ENCODE data around the gene CCDC51. TPM values are rescaled to one million over a fixed set of nuclear protein-coding genes. Genes with fewer than 3 reads are reported as not detected.

Gene CCDC51
- total RNA-seq, 2 donors from 2014 or later, result 13.0 to 23.3 TPM

GRCh38 chr3:48459773-48460516 lies 20.0 kb upstream of the CCDC51 start:
- no peak overlapping the region for H3K4me3 Mint-ChIP-seq
- ATAC-seq (no peak), DNase-seq (ENCODE audit: low spot score) (no peak)
- no peaks in the 10 kb centered on the region for H3K27me3 Mint-ChIP-seq
- no peaks in the 10 kb centered on the region for H3K9me3 Mint-ChIP-seq
- H3K36me3 Mint-ChIP-seq, result no peaks in the 10 kb centered on the region
- no peaks in the 10 kb centered on the region for H3K4me1 Mint-ChIP-seq (ENCODE audit: low read depth in 2 of 2)
- no peak overlapping the region for H3K27ac Mint-ChIP-seq

GRCh38 chr3:48459331-48459730 lies 19.4 kb upstream of the CCDC51 start:
- H3K9me3 Mint-ChIP-seq, result no peaks in the 10 kb centered on the region
- no peak overlapping the region for H3K4me3 Mint-ChIP-seq
- no peaks in the 10 kb centered on the region for H3K36me3 Mint-ChIP-seq
- ATAC-seq, result no peak
- H3K27me3 Mint-ChIP-seq, result no peaks in the 10 kb centered on the region
- no peak for DNase-seq (ENCODE audit: low spot score)
- no peaks in the 10 kb centered on the region for H3K4me1 Mint-ChIP-seq (ENCODE audit: low read depth in 2 of 2)
- no peak overlapping the region for H3K27ac Mint-ChIP-seq

GRCh38 chr3:48456456-48456855 lies 16.5 kb upstream of the CCDC51 start:
- Mint-ChIP-seq H3K4me3 (no peak overlapping the region), H3K27ac (no peak overlapping the region), H3K9me3 (no peaks in the 10 kb centered on the region), H3K27me3 (no peaks in the 10 kb centered on the region), H3K36me3 (peaks cover 10% of the 10 kb centered on the region), H3K4me1 (ENCODE audit: low read depth in 2 of 2) (no peaks in the 10 kb centered on the region)
- DNase-seq (ENCODE audit: low spot score) (no peak), ATAC-seq (no peak)

- H3K4me3 Mint-ChIP-seq, result no peak overlapping the region
- peaks cover 12% of the 10 kb centered on the region for H3K36me3 Mint-ChIP-seq
- DNase-seq (ENCODE audit: low spot score) (no peak), ATAC-seq (no peak)
- H3K27me3 Mint-ChIP-seq, result no peaks in the 10 kb centered on the region
- H3K4me1 Mint-ChIP-seq (ENCODE audit: low read depth in 2 of 2), result peaks cover 17% of the 10 kb centered on the region in 2 donors
- no peaks in the 10 kb centered on the region for H3K9me3 Mint-ChIP-seq
- H3K27ac Mint-ChIP-seq, result no peak overlapping the region
These were observed 11.4 kb upstream of the CCDC51 start for GRCh38 chr3:48451270-48451669.

GRCh38 chr3:48446425-48447193 lies 6.7 kb upstream of the CCDC51 start, which contains the start of gene ATRIP:
Gene ATRIP, plus strand, starts transcription at chr3:48446737. Its CDS starts 109 bp downstream, at chr3:48446846.
- DNase-seq (ENCODE audit: low spot score), result peak; percentile 92
- Mint-ChIP-seq H3K4me3 (peak within 1 kb of the TSS; percentile 99), H3K9me3 (no peaks in the 10 kb centered on the region), H3K36me3 (peaks cover 4% of the 10 kb centered on the region), H3K4me1 (ENCODE audit: low read depth in 2 of 2) (peaks cover 29 to 30% of the 10 kb centered on the region in 2 donors), H3K27ac (peak within 1 kb of the TSS; percentile 93 to 94), H3K27me3 (no peaks in the 10 kb centered on the region)
- ATAC-seq, result peak; percentile 98

- no peak for ATAC-seq
- H3K27me3 Mint-ChIP-seq, result no peaks in the 10 kb centered on the region
These were observed 6.1 kb upstream of the CCDC51 start for GRCh38 chr3:48446043-48446424.

GRCh38 chr3:48445277-48445882 lies 5.5 kb upstream of the CCDC51 start:
- DNase-seq (ENCODE audit: low spot score), result no peak

More at GRCh38 chr3:48446043-48446424, 6.1 kb upstream of the CCDC51 start:
- Mint-ChIP-seq H3K27ac (peak overlapping the region; percentile 93 to 94), H3K9me3 (no peaks in the 10 kb centered on the region), H3K4me1 (ENCODE audit: low read depth in 2 of 2) (peaks cover 32 to 34% of the 10 kb centered on the region in 2 donors), H3K36me3 (no peaks in the 10 kb centered on the region), H3K4me3 (peak overlapping the region; percentile 99)
- DNase-seq (ENCODE audit: low spot score), result no peak

GRCh38 chr3:48441940-48442339 lies 2.0 kb upstream of the CCDC51 start:
- ATAC-seq (no peak), DNase-seq (ENCODE audit: low spot score) (no peak)
- H3K4me3 Mint-ChIP-seq, result peak overlapping the region; percentile 98
- H3K27me3 Mint-ChIP-seq, result no peaks in the 10 kb centered on the region
- H3K27ac Mint-ChIP-seq, result peak overlapping the region in 1 of 2 donors; percentile 81
- H3K9me3 Mint-ChIP-seq, result no peaks in the 10 kb centered on the region
- H3K36me3 Mint-ChIP-seq, result peaks cover 6% of the 10 kb centered on the region
- peaks cover 35 to 42% of the 10 kb centered on the region in 2 donors for H3K4me1 Mint-ChIP-seq (ENCODE audit: low read depth in 2 of 2)

More at GRCh38 chr3:48445277-48445882, 5.5 kb upstream of the CCDC51 start:
- H3K4me1 Mint-ChIP-seq (ENCODE audit: low read depth in 2 of 2), result peaks cover 34 to 36% of the 10 kb centered on the region in 2 donors
- peak overlapping the region; percentile 93 to 94 for H3K27ac Mint-ChIP-seq
- H3K4me3 Mint-ChIP-seq, result peak overlapping the region; percentile 99
- no peak for ATAC-seq
- no peaks in the 10 kb centered on the region for H3K36me3 Mint-ChIP-seq
- H3K27me3 Mint-ChIP-seq, result no peaks in the 10 kb centered on the region
- H3K9me3 Mint-ChIP-seq, result no peaks in the 10 kb centered on the region

- peaks cover 6% of the 10 kb centered on the region for H3K36me3 Mint-ChIP-seq
- H3K27ac Mint-ChIP-seq, result peak overlapping the region; percentile 81 to 89
- H3K9me3 Mint-ChIP-seq, result no peaks in the 10 kb centered on the region
- no peaks in the 10 kb centered on the region for H3K27me3 Mint-ChIP-seq
- H3K4me3 Mint-ChIP-seq, result peak overlapping the region; percentile 98
- ATAC-seq, result peak in 1 of 2 donors; percentile 5
- no peak for DNase-seq (ENCODE audit: low spot score)
- H3K4me1 Mint-ChIP-seq (ENCODE audit: low read depth in 2 of 2), result peaks cover 26 to 33% of the 10 kb centered on the region in 2 donors
These were observed 655 bp upstream of the CCDC51 start for GRCh38 chr3:48440590-48440958.

GRCh38 chr3:48437812-48438211 lies 2.1 kb downstream of the CCDC51 start:
- H3K4me1 Mint-ChIP-seq (ENCODE audit: low read depth in 2 of 2), result peaks cover 28 to 31% of the 10 kb centered on the region in 2 donors
- H3K27ac Mint-ChIP-seq, result peak overlapping the region; percentile 81 to 89
- H3K4me3 Mint-ChIP-seq, result no peak overlapping the region

GRCh38 chr3:48436855-48437254 lies 3.1 kb downstream of the CCDC51 start:
- Mint-ChIP-seq H3K4me3 (no peak overlapping the region), H3K4me1 (ENCODE audit: low read depth in 2 of 2) (peaks cover 28 to 30% of the 10 kb centered on the region in 2 donors), H3K27ac (no peak overlapping the region), H3K36me3 (peaks cover 6% of the 10 kb centered on the region), H3K27me3 (no peaks in the 10 kb centered on the region), H3K9me3 (no peaks in the 10 kb centered on the region)
- DNase-seq (ENCODE audit: low spot score), result no peak
- no peak for ATAC-seq

More at GRCh38 chr3:48437812-48438211, 2.1 kb downstream of the CCDC51 start:
- DNase-seq (ENCODE audit: low spot score) (no peak), ATAC-seq (no peak)
- Mint-ChIP-seq H3K36me3 (peaks cover 6% of the 10 kb centered on the region), H3K27me3 (no peaks in the 10 kb centered on the region), H3K9me3 (no peaks in the 10 kb centered on the region)

- ATAC-seq (no peak), DNase-seq (ENCODE audit: low spot score) (no peak)
- peaks cover 6% of the 10 kb centered on the region for H3K36me3 Mint-ChIP-seq
- no peaks in the 10 kb centered on the region for H3K27me3 Mint-ChIP-seq
- H3K4me3 Mint-ChIP-seq, result no peak overlapping the region
- peaks cover 26 to 27% of the 10 kb centered on the region in 2 donors for H3K4me1 Mint-ChIP-seq (ENCODE audit: low read depth in 2 of 2)
- H3K27ac Mint-ChIP-seq, result no peak overlapping the region
- no peaks in the 10 kb centered on the region for H3K9me3 Mint-ChIP-seq
These were observed 3.5 kb downstream of the CCDC51 start for GRCh38 chr3:48436477-48436787.

- H3K9me3 Mint-ChIP-seq, result no peaks in the 10 kb centered on the region
- peak; percentile 43 to 61 for ATAC-seq
- H3K4me1 Mint-ChIP-seq (ENCODE audit: low read depth in 2 of 2), result peaks cover 24 to 27% of the 10 kb centered on the region in 2 donors
- H3K36me3 Mint-ChIP-seq, result peaks cover 6% of the 10 kb centered on the region
- H3K27ac Mint-ChIP-seq, result no peak overlapping the region
- H3K27me3 Mint-ChIP-seq, result no peaks in the 10 kb centered on the region
- no peak overlapping the region for H3K4me3 Mint-ChIP-seq
- peak; percentile 87 for DNase-seq (ENCODE audit: low spot score)
These were observed 4.0 kb downstream of the CCDC51 start for GRCh38 chr3:48435774-48436476.
